IPS-15b (cell line): ENCODE data around the gene STXBP1.

Experiments
- H3K27me3 ChIP-seq: one replicate; pipeline ENCODE4 v1.6.1; 2013; ENCODE audit warnings: low read length; ENCODE audit not compliant: control insufficient read depth, insufficient read depth
- H3K36me3 ChIP-seq: one replicate; pipeline ENCODE4 v1.6.1; 2013; ENCODE audit warnings: low read length; ENCODE audit not compliant: control insufficient read depth, insufficient read depth
- H3K4me1 ChIP-seq: one replicate; pipeline ENCODE4 v1.6.1; 2013; ENCODE audit warnings: mild to moderate bottlenecking, low read length; ENCODE audit not compliant: control insufficient read depth, insufficient read depth
- H3K4me3 ChIP-seq: one replicate; pipeline ENCODE4 v1.5.1; 2013; ENCODE audit warnings: low read depth, low read length
- H3K9ac ChIP-seq: one replicate; pipeline ENCODE4 v1.6.1; 2013; ENCODE audit warnings: low read depth, mild to moderate bottlenecking, low read length
- H3K9me3 ChIP-seq: one replicate; pipeline ENCODE4 v1.6.1; 2013; ENCODE audit warnings: mild to moderate bottlenecking, low read length; ENCODE audit not compliant: control insufficient read depth, insufficient read depth

The STXBP1 gene

GRCh38 chr9:127673234-127673633 lies 61.2 kb downstream of the STXBP1 start:
- peaks cover 2% of the 10 kb centered on the region for H3K36me3 ChIP-seq
- H3K9me3 ChIP-seq, result no peaks in the 10 kb centered on the region
- no peaks in the 10 kb centered on the region for H3K27me3 ChIP-seq
- no peak overlapping the region for H3K9ac ChIP-seq
- no peak overlapping the region for H3K4me3 ChIP-seq
- no peaks in the 10 kb centered on the region for H3K4me1 ChIP-seq

DNA sequence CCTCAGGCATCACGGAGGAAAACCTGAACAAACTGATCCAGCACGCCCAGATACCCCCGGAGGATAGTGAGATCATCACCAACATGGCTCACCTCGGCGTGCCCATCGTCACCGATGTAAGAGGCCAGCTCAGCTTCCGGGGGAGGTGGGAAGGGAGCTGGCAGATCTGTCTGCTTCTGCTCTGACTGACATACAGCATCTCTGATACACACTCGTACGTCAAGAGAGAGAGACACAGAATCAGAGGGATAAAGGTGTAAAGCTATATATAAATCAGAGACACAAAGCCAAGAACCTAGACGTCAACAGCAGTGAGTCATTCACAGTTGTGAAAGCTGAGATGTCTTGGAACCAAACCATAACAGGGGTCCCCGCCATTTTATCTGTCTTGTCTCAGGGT lies 64.6 kb downstream of the STXBP1 start:
- Histone ChIP-seq H3K4me1 (no peaks in the 10 kb centered on the region), H3K4me3 (no peak overlapping the region), H3K36me3 (peaks cover 4% of the 10 kb centered on the region), H3K9ac (no peak overlapping the region), H3K27me3 (no peaks in the 10 kb centered on the region), H3K9me3 (no peaks in the 10 kb centered on the region)

DNA sequence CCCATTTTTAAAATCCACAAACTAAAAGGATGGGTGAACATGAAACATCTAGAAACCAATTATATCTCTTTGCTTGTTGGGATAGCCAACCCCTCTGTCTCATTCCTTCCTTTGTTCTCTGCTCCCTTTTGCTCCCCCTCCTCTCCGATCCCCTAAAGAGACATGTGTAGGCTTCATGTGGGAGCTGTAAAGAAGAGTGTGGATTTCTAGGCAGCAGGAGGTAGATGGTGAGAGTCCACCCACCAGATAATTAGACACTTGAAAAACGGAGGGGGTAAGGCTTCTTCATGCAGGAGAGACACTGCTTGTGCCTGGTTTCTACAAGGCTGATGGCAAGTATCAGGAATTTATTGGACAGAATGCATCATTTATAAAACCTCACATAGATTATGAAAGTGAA lies 67.4 kb downstream of the STXBP1 start:
- Histone ChIP-seq H3K4me1 (no peaks in the 10 kb centered on the region), H3K27me3 (no peaks in the 10 kb centered on the region), H3K36me3 (peaks cover 12% of the 10 kb centered on the region), H3K9ac (no peak overlapping the region), H3K9me3 (no peaks in the 10 kb centered on the region), H3K4me3 (no peak overlapping the region)

DNA sequence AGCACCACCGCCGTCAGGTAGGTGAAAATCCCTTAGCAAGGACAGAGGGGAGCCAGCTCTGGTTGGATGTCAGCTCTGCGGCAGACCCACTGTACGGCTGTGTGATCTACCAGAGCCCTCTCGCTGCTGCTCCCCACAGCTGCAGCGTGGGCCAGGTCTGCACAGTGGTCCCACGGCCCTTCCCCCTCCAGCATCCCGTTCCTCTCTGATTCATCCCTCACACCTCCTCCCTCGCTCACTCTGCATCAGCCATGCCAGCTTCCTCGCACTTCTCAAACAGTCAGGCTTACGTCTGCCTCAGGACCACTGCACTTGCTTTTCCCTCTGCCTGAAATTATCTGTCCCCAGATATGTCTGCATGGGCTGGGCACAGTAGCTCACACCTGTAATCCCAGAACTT lies 68.1 kb downstream of the STXBP1 start:
- no peaks in the 10 kb centered on the region for H3K27me3 ChIP-seq
- H3K36me3 ChIP-seq, result peaks cover 12% of the 10 kb centered on the region
- no peaks in the 10 kb centered on the region for H3K4me1 ChIP-seq
- no peak overlapping the region for H3K4me3 ChIP-seq
- H3K9ac ChIP-seq, result no peak overlapping the region
- no peaks in the 10 kb centered on the region for H3K9me3 ChIP-seq

- Histone ChIP-seq H3K9me3 (no peaks in the 10 kb centered on the region), H3K9ac (no peak overlapping the region), H3K4me1 (no peaks in the 10 kb centered on the region), H3K27me3 (no peaks in the 10 kb centered on the region), H3K4me3 (no peak overlapping the region), H3K36me3 (peaks cover 12% of the 10 kb centered on the region)
Observed at GRCh38 chr9:127680846-127681245, 68.8 kb downstream of the STXBP1 start.

- peaks cover 12% of the 10 kb centered on the region for H3K36me3 ChIP-seq
- no peaks in the 10 kb centered on the region for H3K4me1 ChIP-seq
- no peak overlapping the region for H3K4me3 ChIP-seq
- no peaks in the 10 kb centered on the region for H3K9me3 ChIP-seq
- H3K9ac ChIP-seq, result no peak overlapping the region
- H3K27me3 ChIP-seq, result no peaks in the 10 kb centered on the region
Observed at GRCh38 chr9:127682351-127683136, 70.5 kb downstream of the STXBP1 start.

GRCh38 chr9:127683723-127684122 lies 71.6 kb downstream of the STXBP1 start:
- Histone ChIP-seq H3K4me1 (no peaks in the 10 kb centered on the region), H3K36me3 (peaks cover 12% of the 10 kb centered on the region), H3K4me3 (no peak overlapping the region), H3K27me3 (no peaks in the 10 kb centered on the region), H3K9me3 (no peaks in the 10 kb centered on the region), H3K9ac (no peak overlapping the region)

DNA sequence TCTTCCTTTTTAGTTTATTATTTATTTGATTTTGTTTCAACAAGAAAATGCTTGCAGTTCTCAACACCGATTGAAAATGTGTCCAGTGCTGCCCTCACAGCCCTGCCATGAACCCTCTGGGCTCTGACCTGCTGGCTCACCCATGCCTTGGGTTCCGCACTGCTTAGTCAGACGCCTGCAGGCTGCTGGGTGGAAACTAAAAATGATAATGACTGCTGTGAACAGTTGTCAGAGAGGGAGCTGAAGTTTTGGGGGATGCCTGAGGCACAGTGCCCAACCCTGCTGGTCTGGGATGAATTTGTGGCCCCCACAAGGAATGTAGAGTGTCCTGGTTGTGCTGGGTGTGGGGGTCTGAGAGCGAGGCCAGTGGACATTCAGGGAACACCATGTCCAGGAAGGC lies 72.5 kb downstream of the STXBP1 start:
- H3K4me1 ChIP-seq, result no peaks in the 10 kb centered on the region

DNA sequence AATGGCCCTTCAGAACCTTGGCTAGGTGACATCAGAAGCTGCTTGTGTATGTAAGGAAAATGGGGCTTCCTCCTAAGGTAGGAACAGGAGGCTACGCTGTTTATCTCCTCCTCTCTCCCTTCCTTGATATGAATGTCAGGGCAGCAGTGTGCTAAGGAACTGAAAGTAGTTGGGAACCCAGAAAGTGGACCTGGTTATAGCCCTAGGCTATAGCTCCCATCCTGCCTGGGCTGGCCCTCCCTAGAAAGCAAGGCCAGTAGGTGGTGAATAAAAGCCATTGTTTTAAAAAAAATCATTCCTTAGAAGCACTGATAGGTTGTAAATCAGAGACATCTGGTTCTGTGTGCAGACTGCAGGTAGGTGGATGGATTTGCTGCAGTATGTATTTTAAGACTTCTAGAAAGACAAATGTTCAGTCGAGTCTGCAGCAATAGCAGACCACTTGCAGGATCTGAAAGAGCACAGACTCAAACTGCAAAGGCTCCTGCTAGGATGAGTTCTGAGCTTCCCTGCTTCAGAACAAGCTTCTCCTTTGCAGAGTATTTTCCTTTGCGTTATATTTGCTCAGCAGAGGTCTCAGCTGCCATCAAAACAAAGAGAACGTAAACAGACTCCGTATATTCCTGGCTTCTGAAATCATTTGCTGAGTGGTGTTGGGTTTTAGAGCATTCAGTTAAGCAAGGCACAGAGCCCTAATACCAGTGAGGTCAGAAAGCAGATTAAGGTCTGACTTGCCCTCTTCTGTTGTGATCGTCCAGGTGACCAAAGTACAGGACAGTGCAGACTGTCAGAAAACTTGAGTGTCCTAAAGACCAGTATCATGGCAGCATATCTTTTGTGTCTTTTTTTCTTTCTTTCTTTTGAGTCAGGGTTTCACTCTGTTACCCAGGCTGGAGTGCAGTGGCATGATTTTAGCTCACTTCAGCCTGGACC lies 74.7 kb downstream of the STXBP1 start:
- no peak overlapping the region for H3K4me3 ChIP-seq
- H3K4me1 ChIP-seq, result no peaks in the 10 kb centered on the region
- no peaks in the 10 kb centered on the region for H3K27me3 ChIP-seq
- no peaks in the 10 kb centered on the region for H3K9me3 ChIP-seq
- peaks cover 7% of the 10 kb centered on the region for H3K36me3 ChIP-seq
- H3K9ac ChIP-seq, result no peak overlapping the region

More for the DNA sequence above, 72.5 kb downstream of the STXBP1 start:
- H3K9ac ChIP-seq, result no peak overlapping the region
- H3K27me3 ChIP-seq, result no peaks in the 10 kb centered on the region
- peaks cover 12% of the 10 kb centered on the region for H3K36me3 ChIP-seq
- H3K9me3 ChIP-seq, result no peaks in the 10 kb centered on the region
- H3K4me3 ChIP-seq, result no peak overlapping the region

DNA sequence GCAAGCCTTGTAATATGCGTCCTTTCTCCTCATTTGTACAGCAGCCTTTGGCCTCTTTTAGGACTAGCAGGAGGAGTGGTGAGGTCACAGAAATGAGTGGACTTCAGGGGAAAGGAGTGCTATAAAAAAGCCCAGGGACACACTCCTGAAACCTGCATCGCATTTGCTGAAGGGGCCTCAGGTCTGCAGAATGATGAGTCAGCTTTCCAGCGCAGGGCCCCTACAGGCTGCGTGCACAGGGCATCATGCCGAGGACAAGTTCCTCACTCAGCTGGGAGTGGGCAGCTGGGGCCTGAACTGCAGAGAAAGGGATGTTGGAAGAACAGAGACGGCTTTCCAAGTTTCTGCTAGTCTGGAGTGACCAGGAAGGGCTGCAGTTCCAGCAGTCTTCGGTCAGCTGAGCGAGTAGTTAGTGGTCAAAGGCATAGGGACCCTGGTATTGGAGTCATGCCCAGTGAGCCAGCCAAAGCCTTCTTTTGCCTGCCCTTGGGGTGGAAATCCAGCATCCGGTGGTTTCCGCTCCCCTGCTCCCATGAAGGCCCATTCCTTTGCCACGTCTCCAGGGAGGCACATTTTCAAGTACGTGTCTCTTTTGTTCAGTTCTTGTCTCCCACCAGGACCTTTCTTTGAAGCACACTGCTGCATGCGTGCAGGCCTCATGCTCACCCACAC lies 77.4 kb downstream of the STXBP1 start:
- no peaks in the 10 kb centered on the region for H3K36me3 ChIP-seq
- H3K9me3 ChIP-seq, result no peaks in the 10 kb centered on the region
- H3K9ac ChIP-seq, result no peak overlapping the region
- no peaks in the 10 kb centered on the region for H3K4me1 ChIP-seq
- no peak overlapping the region for H3K4me3 ChIP-seq
- H3K27me3 ChIP-seq, result no peaks in the 10 kb centered on the region

- Histone ChIP-seq H3K4me3 (no peak overlapping the region), H3K27me3 (no peaks in the 10 kb centered on the region), H3K36me3 (no peaks in the 10 kb centered on the region), H3K9ac (no peak overlapping the region), H3K9me3 (no peaks in the 10 kb centered on the region), H3K4me1 (no peaks in the 10 kb centered on the region)
Observed at GRCh38 chr9:127690735-127691134, 78.7 kb downstream of the STXBP1 start.
